Measurements from ENCODE around the gene ZSWIM6.

DNA sequence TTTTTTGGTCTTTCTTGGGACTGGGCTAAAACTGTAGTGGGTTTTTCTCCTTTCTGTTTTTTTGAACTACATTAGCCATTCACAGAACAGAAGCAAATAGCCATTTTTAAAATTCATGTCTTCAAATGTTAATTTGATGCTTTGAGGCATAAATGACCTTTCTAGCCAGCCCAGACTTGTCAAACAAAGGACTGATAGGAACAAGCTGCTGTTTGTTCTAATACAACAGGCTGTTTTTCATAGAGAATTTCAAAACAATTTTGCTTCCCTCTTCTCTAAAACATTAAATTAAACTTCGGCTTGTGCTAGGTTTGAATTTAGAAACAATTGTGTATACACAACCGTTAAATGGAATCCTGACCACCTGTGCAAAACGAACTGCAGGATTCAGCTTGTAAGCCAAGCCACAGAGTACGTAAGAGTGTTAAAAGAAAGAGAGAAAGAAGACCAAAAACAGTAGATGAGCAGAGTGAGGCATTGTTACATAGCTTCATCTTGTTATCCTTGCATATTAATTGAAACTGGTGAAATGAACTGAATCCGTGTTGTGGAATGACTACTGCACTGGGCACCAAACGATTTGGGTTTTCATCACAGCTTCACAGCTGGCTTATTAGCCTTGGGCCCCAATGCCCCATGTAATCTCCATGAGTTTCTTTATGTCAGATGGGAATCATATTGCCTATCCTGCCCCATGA, 100.0 kb downstream of the ZSWIM6 start:
- TF ChIP-seq EZH2 (IDR thresholded peaks at IDR 0.05; ENCODE audit: low read length, unreplicated experiment): no peak
- TF ChIP-seq, protein P1, sequence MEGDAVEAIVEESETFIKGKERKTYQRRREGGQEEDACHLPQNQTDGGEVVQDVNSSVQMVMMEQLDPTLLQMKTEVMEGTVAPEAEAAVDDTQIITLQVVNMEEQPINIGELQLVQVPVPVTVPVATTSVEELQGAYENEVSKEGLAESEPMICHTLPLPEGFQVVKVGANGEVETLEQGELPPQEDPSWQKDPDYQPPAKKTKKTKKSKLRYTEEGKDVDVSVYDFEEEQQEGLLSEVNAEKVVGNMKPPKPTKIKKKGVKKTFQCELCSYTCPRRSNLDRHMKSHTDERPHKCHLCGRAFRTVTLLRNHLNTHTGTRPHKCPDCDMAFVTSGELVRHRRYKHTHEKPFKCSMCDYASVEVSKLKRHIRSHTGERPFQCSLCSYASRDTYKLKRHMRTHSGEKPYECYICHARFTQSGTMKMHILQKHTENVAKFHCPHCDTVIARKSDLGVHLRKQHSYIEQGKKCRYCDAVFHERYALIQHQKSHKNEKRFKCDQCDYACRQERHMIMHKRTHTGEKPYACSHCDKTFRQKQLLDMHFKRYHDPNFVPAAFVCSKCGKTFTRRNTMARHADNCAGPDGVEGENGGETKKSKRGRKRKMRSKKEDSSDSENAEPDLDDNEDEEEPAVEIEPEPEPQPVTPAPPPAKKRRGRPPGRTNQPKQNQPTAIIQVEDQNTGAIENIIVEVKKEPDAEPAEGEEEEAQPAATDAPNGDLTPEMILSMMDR (conservative IDR thresholded peaks at IDR 0.05; ENCODE audit: low read depth, low read length): no peak
- no peak for TF ChIP-seq EZH2phosphoT487 (IDR thresholded peaks at IDR 0.05; ENCODE audit: borderline replicate concordance, low read length)

Measured in PC-3 (cell line).